Naive thymus-derived CD4-positive, alpha-beta T cell (primary cell): Measurements from ENCODE around the gene PDE4D. TPM values are rescaled to one million over a fixed set of nuclear protein-coding genes. Genes with fewer than 3 reads are reported as not detected.

Experiments
- ATAC-seq: fragments of 150-1000 bp; cut with Tn5 transposase; 2 replicates; pipeline ENCODE4 v1.10.0; 2021; ENCODE audit warnings: mild to moderate bottlenecking, moderate library complexity
- CTCF ChIA-PET: fragments of 350-600 bp; sonication (Branson Sonifier 250); formaldehyde crosslinking; loops from one replicate; lab custom pipeline; 2021; ENCODE audit warnings: antibody characterized with exemption; lab: Charles Lee
- POLR2A ChIA-PET: fragments of 350-600 bp; sonication (Branson Sonifier 250); formaldehyde crosslinking; loops from one replicate; lab custom pipeline; 2021; ENCODE audit warnings: antibody characterized with exemption, inconsistent platforms; lab: Charles Lee
- DNase-seq, 9 donors: peaks; one replicate each; pipeline versions ENCODE4 v3.0.0 to v3.0.0-alpha.2; 2020 to 2022; ENCODE audit warnings: mixed read lengths in 1 of 9
- H3K27ac ChIP-seq: one replicate; pipeline ENCODE4 v1.7.0; 2013; ENCODE audit warnings: mild to moderate bottlenecking, low read depth, low read length, moderate library complexity
- H3K27me3 ChIP-seq, 2 donors: one replicate each; pipeline ENCODE4 v1.7.0; 2013; ENCODE audit warnings: low read length in 2 of 2, mild to moderate bottlenecking in 2 of 2, moderate library complexity in 2 of 2; ENCODE audit not compliant: control insufficient read depth in 2 of 2, insufficient read depth in 2 of 2
- H3K36me3 ChIP-seq, 3 experiments: 1 replicate in 2 of 3; 2 replicates in 1 of 3; pipeline ENCODE4 v1.7.0; 2013; ENCODE audit warnings: low read length in 3 of 3, mild to moderate bottlenecking in 3 of 3, moderate library complexity in 1 of 3; ENCODE audit not compliant: insufficient read depth in 3 of 3, control insufficient read depth in 2 of 3
- H3K4me1 ChIP-seq, 2 donors: one replicate each; pipeline ENCODE4 v1.7.0; 2013; ENCODE audit warnings: low read length in 2 of 2, mild to moderate bottlenecking in 2 of 2, moderate library complexity in 1 of 2; ENCODE audit not compliant: control insufficient read depth in 2 of 2, insufficient read depth in 2 of 2
- H3K4me3 ChIP-seq: 2 replicates; pipeline ENCODE4 v1.7.0; 2013; ENCODE audit warnings: mild to moderate bottlenecking, low read length
- H3K9me3 ChIP-seq, 3 experiments: 1 replicate in 2 of 3; 2 replicates in 1 of 3; pipeline ENCODE4 v1.7.0; 2013; ENCODE audit warnings: low read length in 3 of 3; ENCODE audit not compliant: control insufficient read depth in 2 of 3
- H3K27ac Mint-ChIP-seq, 9 donors: one replicate each; pipeline ENCODE4 v1.8.0; 2020 to 2022; ENCODE audit warnings: mixed read lengths in 9 of 9, mild to moderate bottlenecking in 8 of 9, moderate library complexity in 5 of 9, inconsistent platforms in 2 of 9
- H3K27me3 Mint-ChIP-seq, 5 donors: one replicate each; pipeline ENCODE4 v1.8.0; 2021 to 2022; ENCODE audit warnings: mixed read lengths in 5 of 5, mild to moderate bottlenecking in 1 of 5
- H3K36me3 Mint-ChIP-seq, 5 donors: one replicate each; pipeline ENCODE4 v1.8.0; 2020 to 2022; ENCODE audit warnings: mixed read lengths in 5 of 5, mild to moderate bottlenecking in 3 of 5, inconsistent platforms in 1 of 5
- H3K4me1 Mint-ChIP-seq, 7 donors: one replicate each; pipeline ENCODE4 v1.8.0; 2020 to 2022; ENCODE audit warnings: mixed read lengths in 7 of 7, mild to moderate bottlenecking in 3 of 7, inconsistent platforms in 1 of 7
- H3K4me3 Mint-ChIP-seq, 10 donors: one replicate each; pipeline ENCODE4 v1.8.0; 2020 to 2022; ENCODE audit warnings: mild to moderate bottlenecking in 10 of 10, mixed read lengths in 10 of 10, moderate library complexity in 6 of 10, inconsistent platforms in 2 of 10
- H3K9me3 Mint-ChIP-seq, 11 donors: one replicate each; pipeline ENCODE4 v1.8.0; 2020 to 2022; ENCODE audit warnings: mixed read lengths in 11 of 11, mild to moderate bottlenecking in 4 of 11, inconsistent platforms in 1 of 11, moderate library complexity in 1 of 11
- intact Hi-C, 2 donors: fragments of 100-400 bp; cut with micrococcal nuclease; formaldehyde crosslinking; loops; one replicate each; pipeline ENCODE4 v1.15.1; 2023
- polyA plus RNA-seq, 2 donors: library from polyadenylated mRNA; unstranded; fragments of 300-500 nt; fragmentation: Illumina TruSeq; gene quantifications; one replicate each; pipeline ENCODE4 v1.2.3, GENCODE V29; 2021
- total RNA-seq, 6 experiments: library from RNA in 5 of 6; stranded (reverse) in 5 of 6; gene quantifications; 1 replicate in 5 of 6; 2 replicates in 1 of 6; pipeline ENCODE4 v1.2.3 and lab custom pipeline; 2021 to 2026

The PDE4D gene
- total and polyA plus RNA-seq, 7 experiments from 2014 or later, result 4.9 to 102 (median 38.8) TPM

GRCh38 chr5:59016925-59017324 lies 876.6 kb downstream of the PDE4D start:
- intact Hi-C loops, result no loop called here
- ChIA-PET POLR2A (no interaction called here), CTCF (no interaction called here)
- DNase-seq (no peak), ATAC-seq (no peak)
- Mint-ChIP-seq H3K27ac (peak overlapping the region in 2 of 9 donors; percentile 21 to 27), H3K27me3 (no peaks in the 10 kb centered on the region), H3K4me1 (peaks cover 36 to 73% (median 44%) of the 10 kb centered on the region in 7 donors), H3K9me3 (peaks cover 7 to 62% (median 23%) of the 10 kb centered on the region in 11 donors), H3K4me3 (no peak overlapping the region), H3K36me3 (peaks cover 37 to 95% (median 79%) of the 10 kb centered on the region in 5 donors)
- H3K4me3 ChIP-seq, result no peak overlapping the region
- no peaks in the 10 kb centered on the region for H3K9me3 ChIP-seq
- H3K36me3 ChIP-seq, result peaks cover 0 to 25% (median 0%) of the 10 kb centered on the region in 3 experiments
- no peak overlapping the region for H3K27ac ChIP-seq
- no peaks in the 10 kb centered on the region for H3K4me1 ChIP-seq
- no peaks in the 10 kb centered on the region for H3K27me3 ChIP-seq

- Mint-ChIP-seq H3K27ac (peak overlapping the region in 1 of 9 donors; percentile 16), H3K4me1 (peaks cover 24 to 80% (median 50%) of the 10 kb centered on the region in 7 donors), H3K27me3 (no peaks in the 10 kb centered on the region), H3K9me3 (peaks cover 5 to 30% (median 20%) of the 10 kb centered on the region in 11 donors), H3K4me3 (no peak overlapping the region), H3K36me3 (peaks cover 22 to 43% (median 36%) of the 10 kb centered on the region in 5 donors)
- Histone ChIP-seq H3K27me3 (no peaks in the 10 kb centered on the region), H3K36me3 (no peaks in the 10 kb centered on the region), H3K27ac (no peak overlapping the region), H3K4me1 (peaks cover 0 to 6% of the 10 kb centered on the region in 2 donors), H3K9me3 (no peaks in the 10 kb centered on the region), H3K4me3 (no peak overlapping the region)
- CTCF ChIA-PET, result interaction anchor here (1.6 kb wide), 1 partner anchor 122 kb away, joined by 4 read pairs; no protein-coding TSS in a partner anchor
- no peak for ATAC-seq
- intact Hi-C loops, result loop anchor here (2.0 to 5.0 kb wide), 2 partner anchors 30 to 117 kb away; no protein-coding TSS in a partner anchor
- POLR2A ChIA-PET, result no interaction called here
- no peak for DNase-seq
Measured at GRCh38 chr5:59008816-59009473, 884.6 kb downstream of the PDE4D start.

GRCh38 chr5:59007460-59008063 lies 886.0 kb downstream of the PDE4D start:
- no peak overlapping the region for H3K4me3 ChIP-seq
- no peak overlapping the region for H3K27ac ChIP-seq
- ATAC-seq (no peak), DNase-seq (peak in 4 of 9 donors; percentile 12 to 40 (median 29))
- H3K27me3 ChIP-seq, result no peaks in the 10 kb centered on the region
- H3K27ac Mint-ChIP-seq, result peak overlapping the region in 1 of 9 donors; percentile 7
- no peaks in the 10 kb centered on the region for H3K9me3 ChIP-seq
- H3K36me3 ChIP-seq, result no peaks in the 10 kb centered on the region
- ChIA-PET POLR2A (interaction anchor here (0.6 to 0.8 kb wide), 3 partner anchors 13 to 107 kb away, joined by 3 to 4 read pairs (median 4); no protein-coding TSS in a partner anchor), CTCF (interaction anchor here (1.0 to 2.0 kb wide), 6 partner anchors 33 to 166 kb away, joined by 3 to 8 read pairs (median 4); no protein-coding TSS in a partner anchor)
- peaks cover 0 to 6% of the 10 kb centered on the region in 2 donors for H3K4me1 ChIP-seq
- peaks cover 25 to 79% (median 55%) of the 10 kb centered on the region in 7 donors for H3K4me1 Mint-ChIP-seq
- intact Hi-C loops, result loop anchor here (1.0 to 5.0 kb wide), 6 partner anchors 12 to 136 kb away; no protein-coding TSS in a partner anchor
- H3K36me3 Mint-ChIP-seq, result peaks cover 15 to 34% (median 22%) of the 10 kb centered on the region in 5 donors
- H3K9me3 Mint-ChIP-seq, result peaks cover 5 to 17% (median 12%) of the 10 kb centered on the region in 11 donors
- no peak overlapping the region for H3K4me3 Mint-ChIP-seq
- no peaks in the 10 kb centered on the region for H3K27me3 Mint-ChIP-seq

GRCh38 chr5:59005934-59006701 lies 887.4 kb downstream of the PDE4D start:
- H3K27me3 ChIP-seq, result no peaks in the 10 kb centered on the region
- no peak overlapping the region for H3K27ac ChIP-seq
- ChIA-PET CTCF (interaction anchor here (1.2 to 2.0 kb wide), 4 partner anchors 114 to 168 kb away, joined by 3 to 8 read pairs (median 6); no protein-coding TSS in a partner anchor), POLR2A (interaction anchor here (0.6 to 1.1 kb wide), 3 partner anchors 12 to 31 kb away, joined by 3 read pairs; no protein-coding TSS in a partner anchor)
- DNase-seq (no peak), ATAC-seq (peak; percentile 29)
- intact Hi-C loops, result loop anchor here in 1 of 2 donors (5.0 kb wide), 1 partner anchor 114 kb away; no protein-coding TSS in a partner anchor
- Mint-ChIP-seq H3K27ac (peak overlapping the region in 1 of 9 donors; percentile 12), H3K27me3 (no peaks in the 10 kb centered on the region), H3K36me3 (peaks cover 4 to 21% (median 8%) of the 10 kb centered on the region in 5 donors), H3K4me3 (no peak overlapping the region), H3K9me3 (peaks cover 0 to 2% (median under 1%) of the 10 kb centered on the region in 11 donors), H3K4me1 (peaks cover 34 to 81% (median 65%) of the 10 kb centered on the region in 7 donors)
- H3K4me3 ChIP-seq, result no peak overlapping the region
- H3K4me1 ChIP-seq, result peaks cover 0 to 6% of the 10 kb centered on the region in 2 donors
- no peaks in the 10 kb centered on the region for H3K36me3 ChIP-seq
- H3K9me3 ChIP-seq, result no peaks in the 10 kb centered on the region

- Histone ChIP-seq H3K9me3 (no peaks in the 10 kb centered on the region), H3K27me3 (no peaks in the 10 kb centered on the region), H3K4me3 (no peak overlapping the region), H3K36me3 (no peaks in the 10 kb centered on the region), H3K4me1 (peaks cover 0 to 6% of the 10 kb centered on the region in 2 donors), H3K27ac (no peak overlapping the region)
- Mint-ChIP-seq H3K4me1 (peaks cover 35 to 90% (median 75%) of the 10 kb centered on the region in 7 donors), H3K9me3 (no peaks in the 10 kb centered on the region), H3K4me3 (peak overlapping the region in 2 of 10 donors; percentile 4 to 36), H3K27me3 (no peaks in the 10 kb centered on the region), H3K36me3 (peaks cover 0 to 19% (median 4%) of the 10 kb centered on the region in 5 donors), H3K27ac (peak overlapping the region in 2 of 9 donors; percentile 7 to 11)
- no peak for ATAC-seq
- intact Hi-C loops, result no loop called here
- POLR2A ChIA-PET, result no interaction called here
- CTCF ChIA-PET, result interaction anchor here (1.1 kb wide), 1 partner anchor 110 kb away, joined by 4 read pairs; no protein-coding TSS in a partner anchor
- no peak for DNase-seq
Measured at GRCh38 chr5:59003641-59004040, 889.9 kb downstream of the PDE4D start.

- Mint-ChIP-seq H3K36me3 (peaks cover 0 to 19% (median 4%) of the 10 kb centered on the region in 5 donors), H3K9me3 (no peaks in the 10 kb centered on the region), H3K27me3 (no peaks in the 10 kb centered on the region), H3K4me3 (peak overlapping the region in 4 of 10 donors; percentile 3 to 36 (median 20)), H3K4me1 (peaks cover 35 to 87% (median 71%) of the 10 kb centered on the region in 7 donors), H3K27ac (peak overlapping the region in 3 of 9 donors; percentile 7 to 60 (median 11))
- Histone ChIP-seq H3K9me3 (no peaks in the 10 kb centered on the region), H3K4me1 (peaks cover 0 to 4% of the 10 kb centered on the region in 2 donors), H3K27ac (no peak overlapping the region), H3K4me3 (no peak overlapping the region), H3K36me3 (no peaks in the 10 kb centered on the region), H3K27me3 (no peaks in the 10 kb centered on the region)
- POLR2A ChIA-PET, result no interaction called here
- intact Hi-C loops, result no loop called here
- CTCF ChIA-PET, result interaction anchor here (1.1 kb wide), 1 partner anchor 110 kb away, joined by 4 read pairs; no protein-coding TSS in a partner anchor
- DNase-seq (no peak), ATAC-seq (no peak)
Measured at GRCh38 chr5:59003124-59003523, 890.4 kb downstream of the PDE4D start.
